K562 (cell line): ENCODE results near the gene MYL11. TPM values are rescaled to one million over a fixed set of nuclear protein-coding genes. Genes with fewer than 3 reads are reported as not detected.

Source experiments
- FOSL1 ChIP-seq: fragments of 200-800 bp; sonication (Bioruptor generic); conservative IDR thresholded peaks from 2 replicates; pipeline ENCODE4 v1.6.1; 2016; ENCODE audit warnings: missing genetic modification characterization, missing compliant biosample characterization
- FOXP1 ChIP-seq: sonication (generic); formaldehyde crosslinking; IDR thresholded peaks from 2 replicates; pipeline ENCODE4 v1.8.0; 2022; ENCODE audit warnings: mild to moderate bottlenecking, missing genetic modification reagents
- HLTF ChIP-seq: fragments of 450-650 bp; IDR thresholded peaks from 2 replicates; pipeline ENCODE4 v1.6.1; 2016
- MGA ChIP-seq: fragments of 450-650 bp; IDR thresholded peaks from 2 replicates; pipeline ENCODE4 v1.6.1; 2016; ENCODE audit warnings: mild to moderate bottlenecking, moderate library complexity
- NKRF ChIP-seq: fragments of 450-650 bp; IDR thresholded peaks from 2 replicates; pipeline ENCODE4 v1.6.1; 2016; ENCODE audit warnings: borderline replicate concordance
- PHF21A ChIP-seq: fragments of 450-650 bp; IDR thresholded peaks from 2 replicates; pipeline ENCODE4 v1.6.1; 2017; ENCODE audit warnings: low read depth, borderline replicate concordance
- TFAM ChIP-seq: fragments of 250-450 bp; sonication (Bioruptor Pico); conservative IDR thresholded peaks from 2 replicates; pipeline ENCODE4 v1.5.0; 2021; ENCODE audit warnings: mild to moderate bottlenecking, moderate library complexity
- THAP12 ChIP-seq: fragments of 250-450 bp; sonication (Bioruptor Pico); IDR thresholded peaks from 2 replicates; pipeline ENCODE4 v1.9.0; 2021; ENCODE audit warnings: mild to moderate bottlenecking, inconsistent platforms
- polyA plus RNA-seq, 8 experiments: library from polyadenylated mRNA; depleted of rRNA in 4 of 8; stranded (reverse) in 5 of 8; unstranded in 3 of 8; fragments of >200 nt; fragmentation: Nextera tagmentation in 2 of 8; fragmentation: Illumina TruSeq in 1 of 8; extraction: Ambion mirVana in 2 of 8; extraction: Trizol in 1 of 8; gene quantifications; 2 replicates each; pipeline versions ENCODE4 v1.2.1 to v1.2.3, GENCODE V29; 2011 to 2014; ENCODE audit warnings: inconsistent platforms in 1 of 8, missing spikeins in 1 of 8
- total RNA-seq, 7 experiments: library from RNA; depleted of rRNA in 6 of 7; stranded (reverse); fragments of >200 nt in 6 of 7; fragmentation: Illumina TruSeq in 2 of 7; extraction: Trizol in 2 of 7; gene quantifications; 2 replicates each; pipeline versions ENCODE4 v1.2.1 to v1.2.3, GENCODE V29; 2011 to 2021; ENCODE audit warnings: low replicate concordance in 1 of 7
- TF ChIP-seq, protein P1 (sequence below): fragments of 250-450 bp; sonication (Bioruptor Pico); IDR thresholded peaks from 2 replicates; pipeline ENCODE4 v1.4.0; 2020

Gene MYL11
- total and polyA plus RNA-seq, 9 of the 15 experiments (the other 6 are each of a cell fraction or from before 2014, with no cell fraction given) = 0.31 to 1.5 (median 0.73) TPM; not detected in 4

DNA sequence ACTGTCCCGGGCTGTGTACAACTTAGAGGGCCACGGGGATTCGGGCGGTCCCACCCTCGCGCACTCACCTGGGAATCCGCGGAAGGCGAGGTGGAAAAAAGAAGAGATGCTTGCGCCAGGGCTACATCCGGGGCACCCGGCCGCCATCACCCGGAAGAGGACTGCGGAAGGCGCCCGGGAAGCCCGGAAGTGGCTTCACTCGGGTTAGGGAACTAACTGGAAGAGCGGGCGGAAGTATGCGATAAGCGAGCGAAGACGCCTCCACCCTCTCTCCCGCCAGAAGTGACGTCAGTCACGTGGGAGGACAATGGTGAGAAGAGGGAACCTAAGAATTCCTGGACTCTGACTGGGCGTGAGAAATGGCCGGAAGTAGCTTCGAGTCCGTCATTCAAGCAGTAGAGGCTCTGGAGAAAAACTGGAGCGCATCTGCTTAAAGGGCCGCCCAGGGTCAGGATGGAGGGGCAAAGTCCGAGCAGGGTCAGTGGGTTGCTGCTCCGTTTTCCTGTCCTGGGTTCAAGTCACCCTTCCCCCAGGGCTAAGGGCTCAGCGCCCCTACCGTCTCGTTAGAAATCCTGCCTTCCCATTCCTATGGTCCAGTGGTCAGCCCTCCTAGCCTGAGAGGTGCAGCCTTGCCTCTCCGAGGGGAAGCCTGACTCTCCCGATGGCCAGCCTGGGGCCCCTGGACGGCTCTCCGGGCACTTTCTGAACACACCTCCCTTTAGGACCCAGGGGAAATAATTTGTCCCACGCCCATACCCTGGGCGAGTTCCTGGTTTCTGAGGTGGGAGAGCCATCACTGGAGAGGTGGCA lies 19.3 kb upstream of the MYL11 start, which contains the start of gene CD2BP2 (continued):
- TF ChIP-seq MGA (peak; percentile 86; the same call in 1 of the 2 replicates), TFAM (CRISPR knock-in tag) (no peak), HLTF (no peak; the same call in 1 of the 2 replicates), THAP12 (no peak), FOXP1 (peak; percentile 36; the same call in 1 of the 2 replicates), PHF21A (no peak), NKRF (peak; percentile 49; the same call in 1 of the 2 replicates), FOSL1 (tag) (no peak; the same call in none of the 2 replicates)
- TF ChIP-seq, protein P1, sequence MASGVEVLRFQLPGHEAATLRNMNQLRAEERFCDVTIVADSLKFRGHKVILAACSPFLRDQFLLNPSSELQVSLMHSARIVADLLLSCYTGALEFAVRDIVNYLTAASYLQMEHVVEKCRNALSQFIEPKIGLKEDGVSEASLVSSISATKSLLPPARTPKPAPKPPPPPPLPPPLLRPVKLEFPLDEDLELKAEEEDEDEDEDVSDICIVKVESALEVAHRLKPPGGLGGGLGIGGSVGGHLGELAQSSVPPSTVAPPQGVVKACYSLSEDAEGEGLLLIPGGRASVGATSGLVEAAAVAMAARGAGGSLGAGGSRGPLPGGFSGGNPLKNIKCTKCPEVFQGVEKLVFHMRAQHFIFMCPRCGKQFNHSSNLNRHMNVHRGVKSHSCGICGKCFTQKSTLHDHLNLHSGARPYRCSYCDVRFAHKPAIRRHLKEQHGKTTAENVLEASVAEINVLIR (CRISPR knock-in tag) = peak; percentile 84
